Neural progenitor cell (in vitro differentiated cells): ENCODE measurements around the gene PRPH. TPM values are rescaled to one million over a fixed set of nuclear protein-coding genes. Genes with fewer than 3 reads are reported as not detected.
A peak's percentile ranks its signal among the peaks of the same experiment; 100 is the strongest.

Experiments used
- DNase-seq: peaks from one replicate; pipeline ENCODE4 v3.0.0-alpha.2; 2016; ENCODE audit warnings: low spot score
- H2AFZ ChIP-seq: fragments of 200-600 bp; sonication (generic); replicated peaks from 2 replicates; pipeline ENCODE4 v1.6.1; 2016; ENCODE audit warnings: antibody characterized with exemption
- H3F3A ChIP-seq: fragments of 200-600 bp; sonication (generic); 2 replicates; pipeline ENCODE4 v1.6.1; 2016; ENCODE audit warnings: antibody characterized with exemption, low read depth
- H3K27ac ChIP-seq: fragments of 200-600 bp; sonication (generic); 2 replicates; pipeline ENCODE4 v1.5.1; 2016; ENCODE audit warnings: mild to moderate bottlenecking
- H3K27me3 ChIP-seq: fragments of 200-600 bp; sonication (generic); 2 replicates; pipeline ENCODE4 v1.6.1; 2016; ENCODE audit warnings: mild to moderate bottlenecking, moderate library complexity
- H3K36me3 ChIP-seq: fragments of 200-600 bp; sonication (generic); 2 replicates; pipeline ENCODE4 v1.5.1; 2016
- H3K4me1 ChIP-seq: fragments of 200-600 bp; sonication (generic); 2 replicates; pipeline ENCODE4 v1.6.1; 2016; ENCODE audit warnings: mixed run types
- H3K4me2 ChIP-seq: fragments of 200-600 bp; sonication (generic); 2 replicates; pipeline ENCODE4 v1.6.1; 2016
- H3K4me3 ChIP-seq: fragments of 200-600 bp; sonication (generic); 2 replicates; pipeline ENCODE4 v1.5.1; 2016
- H3K79me2 ChIP-seq: fragments of 200-600 bp; sonication (generic); 2 replicates; pipeline ENCODE4 v1.6.1; 2016; ENCODE audit warnings: low read depth
- H3K9ac ChIP-seq: fragments of 200-600 bp; sonication (generic); 2 replicates; pipeline ENCODE4 v1.6.1; 2016
- H3K9me3 ChIP-seq: fragments of 200-600 bp; sonication (generic); 2 replicates; pipeline ENCODE4 v1.5.1; 2016; ENCODE audit warnings: low read depth
- H4K20me1 ChIP-seq: fragments of 200-600 bp; sonication (generic); 2 replicates; pipeline ENCODE4 v1.6.1; 2016; ENCODE audit warnings: low read depth
- H3K27ac Mint-ChIP-seq: 3 replicates; pipeline ENCODE4 v1.8.0; 2021; ENCODE audit warnings: mixed read lengths
- H3K27me3 Mint-ChIP-seq: 2 replicates; pipeline ENCODE4 v1.8.0; 2022; ENCODE audit warnings: low read depth, mild to moderate bottlenecking, inconsistent platforms, moderate library complexity, mixed read lengths; ENCODE audit not compliant: insufficient read depth
- H3K36me3 Mint-ChIP-seq: 3 replicates; pipeline ENCODE4 v1.8.0; 2021; ENCODE audit warnings: mixed read lengths
- H3K4me1 Mint-ChIP-seq: 3 replicates; pipeline ENCODE4 v1.8.0; 2021; ENCODE audit warnings: mixed read lengths
- H3K4me3 Mint-ChIP-seq: 3 replicates; pipeline ENCODE4 v1.8.0; 2021; ENCODE audit warnings: mild to moderate bottlenecking, moderate library complexity, mixed read lengths
- H3K9me3 Mint-ChIP-seq: 3 replicates; pipeline ENCODE4 v1.8.0; 2020; ENCODE audit warnings: mixed read lengths
- EZH2 ChIP-seq: fragments of 200-600 bp; sonication (generic); IDR thresholded peaks from 2 replicates; pipeline ENCODE4 v1.6.1; 2017; ENCODE audit warnings: antibody characterized with exemption, mild to moderate bottlenecking, moderate library complexity
- EZH2phosphoT487 ChIP-seq: fragments of 200-600 bp; sonication (generic); IDR thresholded peaks from 2 replicates; pipeline ENCODE4 v1.6.1; 2017; ENCODE audit warnings: antibody characterized with exemption
- total RNA-seq: library from RNA; depleted of rRNA; stranded (reverse); fragments of >200 nt; gene quantifications from 2 replicates; pipeline ENCODE4 v1.2.3, GENCODE V29; 2015; ENCODE audit warnings: low replicate concordance
- TF ChIP-seq, protein P1 (sequence below): fragments of 200-600 bp; sonication (generic); IDR thresholded peaks from 2 replicates; pipeline ENCODE4 v1.5.1; 2017; ENCODE audit warnings: antibody characterized with exemption, mild to moderate bottlenecking

PRPH gene
- total RNA-seq, 1 donor from 2014 or later: not detected

- H3K4me1 ChIP-seq: peaks cover 13% of the 10 kb centered on the region
- TF ChIP-seq EZH2: no peak
- TF ChIP-seq, protein P1, sequence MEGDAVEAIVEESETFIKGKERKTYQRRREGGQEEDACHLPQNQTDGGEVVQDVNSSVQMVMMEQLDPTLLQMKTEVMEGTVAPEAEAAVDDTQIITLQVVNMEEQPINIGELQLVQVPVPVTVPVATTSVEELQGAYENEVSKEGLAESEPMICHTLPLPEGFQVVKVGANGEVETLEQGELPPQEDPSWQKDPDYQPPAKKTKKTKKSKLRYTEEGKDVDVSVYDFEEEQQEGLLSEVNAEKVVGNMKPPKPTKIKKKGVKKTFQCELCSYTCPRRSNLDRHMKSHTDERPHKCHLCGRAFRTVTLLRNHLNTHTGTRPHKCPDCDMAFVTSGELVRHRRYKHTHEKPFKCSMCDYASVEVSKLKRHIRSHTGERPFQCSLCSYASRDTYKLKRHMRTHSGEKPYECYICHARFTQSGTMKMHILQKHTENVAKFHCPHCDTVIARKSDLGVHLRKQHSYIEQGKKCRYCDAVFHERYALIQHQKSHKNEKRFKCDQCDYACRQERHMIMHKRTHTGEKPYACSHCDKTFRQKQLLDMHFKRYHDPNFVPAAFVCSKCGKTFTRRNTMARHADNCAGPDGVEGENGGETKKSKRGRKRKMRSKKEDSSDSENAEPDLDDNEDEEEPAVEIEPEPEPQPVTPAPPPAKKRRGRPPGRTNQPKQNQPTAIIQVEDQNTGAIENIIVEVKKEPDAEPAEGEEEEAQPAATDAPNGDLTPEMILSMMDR: no peak
- no peak for TF ChIP-seq EZH2phosphoT487
Measured at GRCh38 chr12:49325606-49326005, 30.7 kb downstream of the PRPH start.

GRCh38 chr12:49327368-49327767 lies 32.4 kb downstream of the PRPH start:
- H4K20me1 ChIP-seq: peaks cover 12% of the 10 kb centered on the region
- H3K79me2 ChIP-seq: peaks cover 16% of the 10 kb centered on the region
- H3K9me3 ChIP-seq: no peaks in the 10 kb centered on the region
- DNase-seq: no peak
- H2AFZ ChIP-seq: no peak overlapping the region
- peaks cover 7% of the 10 kb centered on the region for H3K4me1 ChIP-seq
- no peak overlapping the region for H3K4me2 ChIP-seq
- H3K27me3 ChIP-seq: peaks cover 6% of the 10 kb centered on the region
- TF ChIP-seq, protein P1: no peak
- TF ChIP-seq EZH2: no peak
- TF ChIP-seq EZH2phosphoT487: no peak
- no peak overlapping the region for H3K9ac ChIP-seq
- Mint-ChIP-seq H3K27ac (no peak overlapping the region), H3K9me3 (no peaks in the 10 kb centered on the region), H3K4me3 (no peak overlapping the region), H3K4me1 (peaks cover 14% of the 10 kb centered on the region), H3K27me3 (peaks cover 13% of the 10 kb centered on the region), H3K36me3 (peaks cover 23% of the 10 kb centered on the region)
- no peak overlapping the region for H3K4me3 ChIP-seq
- H3F3A ChIP-seq: peaks cover 16% of the 10 kb centered on the region
- no peaks in the 10 kb centered on the region for H3K36me3 ChIP-seq
- no peak overlapping the region for H3K27ac ChIP-seq

More at GRCh38 chr12:49325606-49326005, 30.7 kb downstream of the PRPH start:
- H3K27ac Mint-ChIP-seq: no peak overlapping the region
- H3K79me2 ChIP-seq: peaks cover 16% of the 10 kb centered on the region
- no peaks in the 10 kb centered on the region for H4K20me1 ChIP-seq
- H3K27me3 Mint-ChIP-seq: peaks cover 12% of the 10 kb centered on the region
- no peak overlapping the region for H3K27ac ChIP-seq
- H2AFZ ChIP-seq: no peak overlapping the region
- H3K9me3 ChIP-seq: no peaks in the 10 kb centered on the region
- peaks cover 11% of the 10 kb centered on the region for H3F3A ChIP-seq
- peaks cover 21% of the 10 kb centered on the region for H3K4me1 Mint-ChIP-seq
- H3K36me3 Mint-ChIP-seq: peaks cover 18% of the 10 kb centered on the region
- no peaks in the 10 kb centered on the region for H3K27me3 ChIP-seq
- H3K36me3 ChIP-seq: no peaks in the 10 kb centered on the region
- no peak overlapping the region for H3K9ac ChIP-seq
- DNase-seq: no peak
- no peak overlapping the region for H3K4me3 ChIP-seq
- H3K9me3 Mint-ChIP-seq: no peaks in the 10 kb centered on the region
- H3K4me3 Mint-ChIP-seq: peak overlapping the region; percentile 71
- H3K4me2 ChIP-seq: no peak overlapping the region

GRCh38 chr12:49327887-49328286 lies 32.9 kb downstream of the PRPH start:
- peaks cover 23% of the 10 kb centered on the region for H3K36me3 Mint-ChIP-seq
- H3K4me3 Mint-ChIP-seq: no peak overlapping the region
- H3K4me3 ChIP-seq: no peak overlapping the region
- no peaks in the 10 kb centered on the region for H3K36me3 ChIP-seq
- H2AFZ ChIP-seq: no peak overlapping the region
- peaks cover 12% of the 10 kb centered on the region for H3K27me3 Mint-ChIP-seq
- H3K9me3 ChIP-seq: no peaks in the 10 kb centered on the region
- no peak overlapping the region for H3K4me2 ChIP-seq
- no peak overlapping the region for H3K27ac Mint-ChIP-seq
- H3K4me1 ChIP-seq: peaks cover 7% of the 10 kb centered on the region
- peaks cover 13% of the 10 kb centered on the region for H3K4me1 Mint-ChIP-seq
- H3K9me3 Mint-ChIP-seq: no peaks in the 10 kb centered on the region
- no peak overlapping the region for H3K9ac ChIP-seq
- H3K79me2 ChIP-seq: peaks cover 16% of the 10 kb centered on the region
- H3F3A ChIP-seq: peaks cover 20% of the 10 kb centered on the region
- TF ChIP-seq EZH2phosphoT487: no peak
- no peak for TF ChIP-seq EZH2
- TF ChIP-seq, protein P1: no peak
- no peak overlapping the region for H3K27ac ChIP-seq
- H3K27me3 ChIP-seq: peaks cover 11% of the 10 kb centered on the region
- peaks cover 12% of the 10 kb centered on the region for H4K20me1 ChIP-seq
- no peak for DNase-seq
